Loucy (cell line): Measurements from ENCODE around the gene SUSD5.

Experiments used
- EZH2phosphoT487 ChIP-seq: fragments of 200-600 bp; IDR thresholded peaks from 2 replicates; pipeline ENCODE4 v1.6.1; 2018; ENCODE audit warnings: antibody characterized with exemption, mild to moderate bottlenecking, moderate library complexity, borderline replicate concordance
- TF ChIP-seq, protein P1 (sequence below): fragments of 200-600 bp; sonication (generic); conservative IDR thresholded peaks from 2 replicates; pipeline ENCODE4 v1.5.1; 2014; ENCODE audit warnings: mild to moderate bottlenecking, antibody characterized with exemption, low read length

DNA sequence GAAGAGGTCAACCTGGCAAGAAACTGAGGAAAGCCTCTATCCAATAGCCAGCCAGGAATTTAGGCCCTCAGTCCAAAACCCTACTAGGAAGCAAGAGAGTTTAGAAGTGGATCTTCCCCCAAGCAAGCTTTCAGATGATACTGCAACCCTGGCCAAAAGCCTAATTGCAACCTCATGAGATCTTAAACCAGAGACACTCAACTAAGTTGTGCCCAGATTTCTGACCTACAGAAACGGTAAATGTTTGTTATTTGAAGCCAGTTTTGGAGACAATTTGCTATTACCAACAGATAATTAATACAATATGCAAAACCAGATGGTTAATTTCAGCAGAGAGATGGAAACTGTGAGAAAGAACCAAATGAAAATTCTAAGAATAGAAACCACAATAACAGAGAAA is 21.7 kb upstream of the SUSD5 start:
- TF ChIP-seq, protein P1, sequence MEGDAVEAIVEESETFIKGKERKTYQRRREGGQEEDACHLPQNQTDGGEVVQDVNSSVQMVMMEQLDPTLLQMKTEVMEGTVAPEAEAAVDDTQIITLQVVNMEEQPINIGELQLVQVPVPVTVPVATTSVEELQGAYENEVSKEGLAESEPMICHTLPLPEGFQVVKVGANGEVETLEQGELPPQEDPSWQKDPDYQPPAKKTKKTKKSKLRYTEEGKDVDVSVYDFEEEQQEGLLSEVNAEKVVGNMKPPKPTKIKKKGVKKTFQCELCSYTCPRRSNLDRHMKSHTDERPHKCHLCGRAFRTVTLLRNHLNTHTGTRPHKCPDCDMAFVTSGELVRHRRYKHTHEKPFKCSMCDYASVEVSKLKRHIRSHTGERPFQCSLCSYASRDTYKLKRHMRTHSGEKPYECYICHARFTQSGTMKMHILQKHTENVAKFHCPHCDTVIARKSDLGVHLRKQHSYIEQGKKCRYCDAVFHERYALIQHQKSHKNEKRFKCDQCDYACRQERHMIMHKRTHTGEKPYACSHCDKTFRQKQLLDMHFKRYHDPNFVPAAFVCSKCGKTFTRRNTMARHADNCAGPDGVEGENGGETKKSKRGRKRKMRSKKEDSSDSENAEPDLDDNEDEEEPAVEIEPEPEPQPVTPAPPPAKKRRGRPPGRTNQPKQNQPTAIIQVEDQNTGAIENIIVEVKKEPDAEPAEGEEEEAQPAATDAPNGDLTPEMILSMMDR, result no peak
- no peak for TF ChIP-seq EZH2phosphoT487
